ENCODE measurements around the gene TLE4. TPM values are rescaled to one million over a fixed set of nuclear protein-coding genes. Genes with fewer than 3 reads are reported as not detected.

The TLE4 gene
- total RNA-seq, 2 donors from 2014 or later, result 9.7 to 130 TPM

DNA sequence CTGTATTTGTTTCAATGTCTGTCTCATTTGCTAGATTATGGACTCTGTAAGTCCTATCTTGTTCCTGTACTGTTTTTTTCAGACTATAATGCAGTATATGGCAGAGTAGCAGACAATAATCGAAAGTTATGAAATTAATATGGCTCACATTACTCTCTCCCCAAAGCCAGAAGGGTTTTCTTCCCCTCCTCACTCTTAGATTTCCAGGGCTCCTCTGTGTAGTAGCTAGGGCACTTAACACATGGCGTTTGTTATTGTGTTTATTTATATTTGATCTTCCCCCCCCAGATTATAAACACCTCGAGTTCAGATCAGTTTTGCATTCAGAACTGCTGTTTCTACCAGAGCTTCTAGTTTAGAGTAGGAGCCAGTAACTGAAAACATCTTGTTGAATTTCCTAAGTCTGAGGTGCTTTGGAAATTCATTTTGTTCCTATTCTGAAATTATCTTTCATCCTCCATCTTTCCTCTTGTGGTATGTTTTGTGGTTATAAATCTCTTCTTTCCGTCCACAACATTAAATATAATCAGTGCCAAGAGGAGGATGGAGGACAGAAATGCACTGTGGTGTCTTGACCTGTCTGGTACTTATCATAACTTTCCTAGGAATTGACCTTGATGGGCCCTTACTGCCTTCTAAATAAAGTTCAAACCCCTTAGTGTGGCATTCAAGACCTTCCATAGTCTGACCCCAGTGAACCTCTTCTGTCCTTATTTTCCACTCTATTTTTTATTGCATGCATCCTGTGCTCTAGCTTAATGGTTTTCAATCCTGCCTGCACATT lies 27.0 kb downstream of the TLE4 start:
- TF ChIP-seq, protein P1, sequence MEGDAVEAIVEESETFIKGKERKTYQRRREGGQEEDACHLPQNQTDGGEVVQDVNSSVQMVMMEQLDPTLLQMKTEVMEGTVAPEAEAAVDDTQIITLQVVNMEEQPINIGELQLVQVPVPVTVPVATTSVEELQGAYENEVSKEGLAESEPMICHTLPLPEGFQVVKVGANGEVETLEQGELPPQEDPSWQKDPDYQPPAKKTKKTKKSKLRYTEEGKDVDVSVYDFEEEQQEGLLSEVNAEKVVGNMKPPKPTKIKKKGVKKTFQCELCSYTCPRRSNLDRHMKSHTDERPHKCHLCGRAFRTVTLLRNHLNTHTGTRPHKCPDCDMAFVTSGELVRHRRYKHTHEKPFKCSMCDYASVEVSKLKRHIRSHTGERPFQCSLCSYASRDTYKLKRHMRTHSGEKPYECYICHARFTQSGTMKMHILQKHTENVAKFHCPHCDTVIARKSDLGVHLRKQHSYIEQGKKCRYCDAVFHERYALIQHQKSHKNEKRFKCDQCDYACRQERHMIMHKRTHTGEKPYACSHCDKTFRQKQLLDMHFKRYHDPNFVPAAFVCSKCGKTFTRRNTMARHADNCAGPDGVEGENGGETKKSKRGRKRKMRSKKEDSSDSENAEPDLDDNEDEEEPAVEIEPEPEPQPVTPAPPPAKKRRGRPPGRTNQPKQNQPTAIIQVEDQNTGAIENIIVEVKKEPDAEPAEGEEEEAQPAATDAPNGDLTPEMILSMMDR (IDR thresholded peaks at IDR 0.05), result no peak
- TF ChIP-seq POLR2AphosphoS5 (IDR thresholded peaks at IDR 0.05) (no peak), POLR2A (IDR thresholded peaks at IDR 0.05) (no peak)
- Histone ChIP-seq H3K4me1 (replicated peaks) (no peaks in the 10 kb centered on the region), H3K27me3 (replicated peaks; ENCODE audit: insufficient read depth) (no peaks in the 10 kb centered on the region), H3K36me3 (no peaks in the 10 kb centered on the region), H3K9me3 (no peaks in the 10 kb centered on the region), H3K27ac (no peak overlapping the region), H3K4me3 (no peak overlapping the region)
- 67% methylated on average over 4 of the region's 4 CpGs for WGBS
- intact Hi-C loops (cut with DNase I), result no loop called here
- DNase-seq (ENCODE audit: low spot score), result no peak

GRCh38 chr9:79600466-79600865 lies 28.7 kb downstream of the TLE4 start:
- TF ChIP-seq POLR2AphosphoS5 (IDR thresholded peaks at IDR 0.05) (no peak), POLR2A (IDR thresholded peaks at IDR 0.05) (no peak)
- TF ChIP-seq, protein P1 (IDR thresholded peaks at IDR 0.05), result no peak
- Histone ChIP-seq H3K27me3 (replicated peaks; ENCODE audit: insufficient read depth) (no peaks in the 10 kb centered on the region), H3K9me3 (no peaks in the 10 kb centered on the region), H3K4me1 (replicated peaks) (no peaks in the 10 kb centered on the region), H3K36me3 (no peaks in the 10 kb centered on the region), H3K4me3 (no peak overlapping the region), H3K27ac (no peak overlapping the region)
- WGBS, result 92% methylated on average over 5 of the region's 5 CpGs
- intact Hi-C loops (cut with DNase I), result no loop called here
- no peak for DNase-seq (ENCODE audit: low spot score)

- no peaks in the 10 kb centered on the region for H3K36me3 ChIP-seq
- no peak overlapping the region for H3K4me3 ChIP-seq
- H3K9me3 ChIP-seq, result no peaks in the 10 kb centered on the region
- no peaks in the 10 kb centered on the region for H3K4me1 ChIP-seq (replicated peaks)
- WGBS, result 97% methylated on average over 3 of the region's 3 CpGs
- DNase-seq (ENCODE audit: low spot score), result no peak
- intact Hi-C loops (cut with DNase I), result no loop called here
- no peaks in the 10 kb centered on the region for H3K27me3 ChIP-seq (replicated peaks; ENCODE audit: insufficient read depth)
- TF ChIP-seq, protein P1 (IDR thresholded peaks at IDR 0.05), result no peak
- TF ChIP-seq POLR2A (IDR thresholded peaks at IDR 0.05) (no peak), POLR2AphosphoS5 (IDR thresholded peaks at IDR 0.05) (no peak)
- H3K27ac ChIP-seq, result no peak overlapping the region
Observed at GRCh38 chr9:79603222-79603920, 31.6 kb downstream of the TLE4 start.

- Histone ChIP-seq H3K9me3 (no peaks in the 10 kb centered on the region), H3K36me3 (no peaks in the 10 kb centered on the region), H3K27ac (no peak overlapping the region), H3K27me3 (replicated peaks; ENCODE audit: insufficient read depth) (no peaks in the 10 kb centered on the region), H3K4me3 (no peak overlapping the region), H3K4me1 (replicated peaks) (no peaks in the 10 kb centered on the region)
- intact Hi-C loops (cut with DNase I), result no loop called here
- DNase-seq (ENCODE audit: low spot score), result no peak
- TF ChIP-seq POLR2AphosphoS5 (IDR thresholded peaks at IDR 0.05) (no peak), POLR2A (IDR thresholded peaks at IDR 0.05) (no peak)
- TF ChIP-seq, protein P1 (IDR thresholded peaks at IDR 0.05), result no peak
Observed at GRCh38 chr9:79604149-79604548, 32.4 kb downstream of the TLE4 start.

Data from prostate gland (tissue), 2 donors.